Pancreas (tissue), 10 donors: ENCODE measurements around the gene ACYP2. TPM values are rescaled to one million over a fixed set of nuclear protein-coding genes. Genes with fewer than 3 reads are reported as not detected.
A peak's percentile ranks its signal among the peaks of the same experiment; 100 is the strongest.

Source experiments
- ATAC-seq, 4 donors: fragments of 200-7000 bp; cut with Tn5 transposase; one replicate each; pipeline versions ENCODE4 v1.8.0 to v1.9.1; 2020; ENCODE audit warnings: mild to moderate bottlenecking in 4 of 4, moderate library complexity in 4 of 4
- DNase-seq, 6 donors: peaks; one replicate each; pipeline ENCODE4 v3.0.0-alpha.2; 2020
- FAIRE-seq: peaks from 2 replicates; lab custom pipeline; 2012; peaks lifted over from hg19 to GRCh38; lab: Jason Lieb, UNC
- H3K27ac ChIP-seq, 4 donors: fragments of 200-600 bp; sonication (generic); 1 replicate in 3 of 4; 2 replicates in 1 of 4; pipeline versions ENCODE4 v1.5.0 to v1.8.0; 2020
- H3K27me3 ChIP-seq, 4 donors: fragments of 200-600 bp; one replicate each; pipeline ENCODE4 v1.8.0; 2021
- H3K36me3 ChIP-seq, 3 donors: fragments of 200-600 bp; sonication (generic) in 1 of 3; one replicate each; pipeline versions ENCODE4 v1.5.0 to v1.8.0; 2020 to 2021
- H3K4me1 ChIP-seq, 3 donors: fragments of 200-600 bp; one replicate each; pipeline ENCODE4 v1.8.0; 2021
- H3K4me3 ChIP-seq, 4 donors: fragments of 200-600 bp; sonication (generic) in 2 of 4; one replicate each; pipeline versions ENCODE4 v1.5.0 to v1.8.0; 2020 to 2021
- H3K9me3 ChIP-seq, 4 donors: fragments of 200-600 bp; one replicate each; pipeline ENCODE4 v1.8.0; 2021
- WGBS, 2 donors: extraction: QIAGEN DNeasy Blood & Tissue Kit; methylation state at CpG; one replicate each; pipeline ENCODE4 v1.1.7; 2013; 5-methylcytosine and 5-hydroxymethylcytosine counted together
- intact Hi-C, 3 donors: fragments of 100-400 bp; cut with DNase I; formaldehyde crosslinking; loops; one replicate each; pipeline versions ENCODE4 v1.11.1 to v1.14.2; 2022
- polyA plus RNA-seq, 2 donors: library from polyadenylated mRNA; stranded (reverse); fragments of 200-250 nt; gene quantifications; one replicate each; pipeline ENCODE4 v1.2.3, GENCODE V29; 2013
- total RNA-seq, 6 donors: library from RNA; stranded (reverse); fragmentation: NEBNext Ultra II Directional in 4 of 6; extraction: Animal tissue kit (Norgen Biotek cat#: 25700) in 4 of 6; gene quantifications; one replicate each; pipeline versions ENCODE4 v1.2.1 to v1.2.4, GENCODE V29; 2021 to 2023
- TF ChIP-seq, protein P1 (sequence below), 4 donors: fragments of 200-600 bp; sonication (generic) in 3 of 4; IDR thresholded peaks; one replicate each; pipeline versions ENCODE4 v1.5.0 to v1.8.0; 2021; ENCODE audit warnings: antibody characterized with exemption in 4 of 4
- donor health status: healthy with polysubstance abuse.
- donor health status: DM: no; HTN: no; CAD: no; lungs with moderate emphysema.
- donor health status: DM: no; HTN: no; CAD: no.
- donor health status: control.
- donor health status: control.
- donor health status: Bipolar disorder and iron deficiency.
- donor health status: DM: yes; HTN: yes; CAD: no.
- donor health status: DM: no; HTN: no; CAD: no.
- donor health status: DM: no; HTN: no; CAD: no.
- donor health status: DM: yes; HTN: yes; CAD: no.

Gene ACYP2
- total and polyA plus RNA-seq, 8 donors: 8.0 to 18.0 (median 10.4) TPM

DNA sequence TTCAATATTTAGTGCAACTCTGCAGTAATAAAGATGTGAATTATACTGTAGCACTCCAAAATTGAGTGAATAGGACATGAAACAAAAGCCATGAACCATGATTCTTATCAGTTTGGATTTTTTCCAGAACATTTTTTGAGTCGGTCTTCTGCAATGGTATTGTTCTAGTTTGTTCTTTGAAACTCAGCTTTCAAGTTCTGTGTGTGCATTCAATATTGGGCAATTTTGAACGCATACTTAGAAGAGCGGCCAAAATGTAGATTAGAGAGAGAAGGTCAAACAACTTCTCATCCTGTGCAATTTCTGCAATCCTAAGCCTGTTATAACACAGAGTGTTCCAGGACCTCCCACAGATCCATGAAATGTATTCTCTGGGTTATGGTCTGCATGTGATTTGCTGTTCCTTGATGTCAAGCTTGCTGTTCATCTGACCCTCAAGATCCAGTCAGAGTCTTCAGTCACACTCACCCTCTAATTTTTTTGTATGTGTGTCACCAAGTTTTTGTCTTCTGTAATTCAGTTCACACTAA lies 92.3 kb downstream of the ACYP2 start:
- FAIRE-seq (no peak), ATAC-seq (peak in 3 of 4 donors; percentile 15 to 38 (median 17)), DNase-seq (no peak)
- peaks cover 0 to 3% (median 0%) of the 10 kb centered on the region in 3 donors for H3K4me1 ChIP-seq
- no peaks in the 10 kb centered on the region for H3K9me3 ChIP-seq
- WGBS, 2 donors: 25 to 43% methylated on average over 3 of the region's 3 CpGs
- H3K4me3 ChIP-seq: no peak overlapping the region
- H3K36me3 ChIP-seq: no peaks in the 10 kb centered on the region
- intact Hi-C loops: no loop called here
- no peaks in the 10 kb centered on the region for H3K27me3 ChIP-seq
- TF ChIP-seq, protein P1, sequence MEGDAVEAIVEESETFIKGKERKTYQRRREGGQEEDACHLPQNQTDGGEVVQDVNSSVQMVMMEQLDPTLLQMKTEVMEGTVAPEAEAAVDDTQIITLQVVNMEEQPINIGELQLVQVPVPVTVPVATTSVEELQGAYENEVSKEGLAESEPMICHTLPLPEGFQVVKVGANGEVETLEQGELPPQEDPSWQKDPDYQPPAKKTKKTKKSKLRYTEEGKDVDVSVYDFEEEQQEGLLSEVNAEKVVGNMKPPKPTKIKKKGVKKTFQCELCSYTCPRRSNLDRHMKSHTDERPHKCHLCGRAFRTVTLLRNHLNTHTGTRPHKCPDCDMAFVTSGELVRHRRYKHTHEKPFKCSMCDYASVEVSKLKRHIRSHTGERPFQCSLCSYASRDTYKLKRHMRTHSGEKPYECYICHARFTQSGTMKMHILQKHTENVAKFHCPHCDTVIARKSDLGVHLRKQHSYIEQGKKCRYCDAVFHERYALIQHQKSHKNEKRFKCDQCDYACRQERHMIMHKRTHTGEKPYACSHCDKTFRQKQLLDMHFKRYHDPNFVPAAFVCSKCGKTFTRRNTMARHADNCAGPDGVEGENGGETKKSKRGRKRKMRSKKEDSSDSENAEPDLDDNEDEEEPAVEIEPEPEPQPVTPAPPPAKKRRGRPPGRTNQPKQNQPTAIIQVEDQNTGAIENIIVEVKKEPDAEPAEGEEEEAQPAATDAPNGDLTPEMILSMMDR (IDR thresholded peaks at IDR 0.05): no peak
- no peak overlapping the region for H3K27ac ChIP-seq

DNA sequence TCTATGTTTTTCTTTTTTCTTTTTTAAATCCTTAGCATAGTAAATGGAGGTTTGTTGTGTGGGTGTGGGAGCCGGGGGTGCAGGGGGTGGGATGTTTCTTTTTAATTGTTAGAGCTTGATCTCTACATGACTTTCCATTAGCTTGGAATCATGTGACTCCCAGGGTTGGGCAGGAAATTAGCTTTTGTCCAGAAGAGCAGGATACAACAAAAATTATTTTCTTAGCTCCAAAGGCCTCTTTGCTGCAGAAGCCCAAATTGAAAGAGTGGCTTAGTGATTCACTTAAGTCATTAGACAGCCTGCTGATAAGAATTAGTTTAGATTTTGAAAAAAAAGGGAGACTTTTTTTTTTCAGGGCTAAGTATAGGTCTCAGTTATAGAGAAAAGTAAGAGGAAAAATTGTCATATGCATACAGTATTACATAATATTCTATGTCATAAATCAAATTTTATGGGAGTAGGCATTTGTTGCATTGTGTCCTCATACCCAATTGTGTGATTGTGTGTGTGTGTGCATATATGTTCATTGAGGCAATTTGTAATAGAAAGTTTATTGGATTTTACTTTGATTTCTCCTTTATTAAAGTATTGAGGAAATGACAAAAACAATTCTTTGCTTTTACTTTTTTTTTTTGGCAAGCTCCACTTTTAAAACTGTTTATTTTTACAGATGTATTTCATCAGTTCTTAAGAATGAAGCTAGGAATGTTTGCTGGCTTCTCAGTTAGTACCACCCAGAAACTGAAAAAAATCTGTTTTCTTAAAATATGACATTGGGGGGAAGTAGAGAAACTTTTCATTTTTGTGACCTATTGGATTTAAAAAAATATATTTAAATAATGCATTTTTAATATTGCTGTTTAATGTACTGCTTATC lies 93.2 kb downstream of the ACYP2 start:
- H3K27me3 ChIP-seq: no peaks in the 10 kb centered on the region
- no peak overlapping the region for H3K4me3 ChIP-seq
- peaks cover 0 to 3% (median 0%) of the 10 kb centered on the region in 3 donors for H3K4me1 ChIP-seq
- intact Hi-C loops: no loop called here
- peak; percentile 34 for FAIRE-seq
- H3K27ac ChIP-seq: no peak overlapping the region
- 81 to 85% methylated on average over 1 of the region's 1 CpG for WGBS, 2 donors
- no peaks in the 10 kb centered on the region for H3K36me3 ChIP-seq
- TF ChIP-seq, protein P1 (IDR thresholded peaks at IDR 0.05): no peak
- no peaks in the 10 kb centered on the region for H3K9me3 ChIP-seq
- no peak for ATAC-seq
- DNase-seq: no peak

DNA sequence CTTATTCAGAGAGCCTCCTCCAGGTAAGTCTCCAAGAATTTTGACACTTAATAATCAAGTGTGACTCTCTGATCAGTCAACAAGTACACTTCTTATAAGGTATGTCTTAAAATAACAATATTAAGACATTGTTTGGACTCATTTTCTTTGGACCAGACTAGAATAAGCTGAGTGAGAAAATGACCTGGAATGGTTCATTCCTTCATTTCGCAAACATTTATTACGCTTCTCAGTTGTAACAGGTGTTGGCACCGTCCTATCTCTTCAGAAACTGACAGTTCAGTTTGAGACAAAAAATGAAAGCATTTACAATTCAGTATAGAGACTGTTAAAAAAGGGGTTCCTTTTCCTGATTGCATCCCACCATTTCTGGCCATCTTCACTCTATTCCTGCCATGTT lies 94.0 kb downstream of the ACYP2 start:
- H3K27ac ChIP-seq: no peak overlapping the region
- DNase-seq (no peak), FAIRE-seq (no peak), ATAC-seq (no peak)
- 95 to 98% methylated on average over 3 of the region's 3 CpGs for WGBS, 2 donors
- H3K9me3 ChIP-seq: no peaks in the 10 kb centered on the region
- H3K27me3 ChIP-seq: no peaks in the 10 kb centered on the region
- no peak overlapping the region for H3K4me3 ChIP-seq
- no peaks in the 10 kb centered on the region for H3K36me3 ChIP-seq
- TF ChIP-seq, protein P1 (IDR thresholded peaks at IDR 0.05): no peak
- H3K4me1 ChIP-seq: peaks cover 0 to 3% (median 0%) of the 10 kb centered on the region in 3 donors
- intact Hi-C loops: no loop called here

DNA sequence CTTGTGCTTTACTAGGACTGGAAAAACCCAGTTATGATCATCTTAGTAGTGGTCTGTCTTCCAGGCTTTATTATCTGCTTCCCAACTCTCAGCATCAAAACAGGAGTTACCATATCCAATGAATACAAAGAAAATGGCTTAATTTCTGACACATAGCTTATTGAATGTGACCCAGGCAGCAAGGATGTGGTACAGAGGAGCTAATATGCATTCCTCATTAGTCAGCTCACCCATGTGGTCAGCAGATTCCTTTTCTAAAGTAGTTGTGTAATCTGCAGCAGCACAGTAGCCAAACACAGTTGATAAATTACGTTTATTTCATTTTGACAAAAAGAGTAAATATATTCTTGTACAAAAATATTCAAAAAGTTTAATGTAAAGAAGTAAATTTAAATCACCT lies 97.0 kb downstream of the ACYP2 start:
- no peaks in the 10 kb centered on the region for H3K27me3 ChIP-seq
- FAIRE-seq (peak; percentile 34), ATAC-seq (peak in 3 of 4 donors; percentile 58 to 77 (median 70)), DNase-seq (no peak)
- no peaks in the 10 kb centered on the region for H3K9me3 ChIP-seq
- 38 to 50% methylated on average over 1 of the region's 1 CpG for WGBS, 2 donors
- peaks cover 0 to 3% (median 0%) of the 10 kb centered on the region in 3 donors for H3K4me1 ChIP-seq
- intact Hi-C loops: no loop called here
- H3K4me3 ChIP-seq: no peak overlapping the region
- TF ChIP-seq, protein P1 (IDR thresholded peaks at IDR 0.05): no peak
- H3K36me3 ChIP-seq: no peaks in the 10 kb centered on the region
- no peak overlapping the region for H3K27ac ChIP-seq

DNA sequence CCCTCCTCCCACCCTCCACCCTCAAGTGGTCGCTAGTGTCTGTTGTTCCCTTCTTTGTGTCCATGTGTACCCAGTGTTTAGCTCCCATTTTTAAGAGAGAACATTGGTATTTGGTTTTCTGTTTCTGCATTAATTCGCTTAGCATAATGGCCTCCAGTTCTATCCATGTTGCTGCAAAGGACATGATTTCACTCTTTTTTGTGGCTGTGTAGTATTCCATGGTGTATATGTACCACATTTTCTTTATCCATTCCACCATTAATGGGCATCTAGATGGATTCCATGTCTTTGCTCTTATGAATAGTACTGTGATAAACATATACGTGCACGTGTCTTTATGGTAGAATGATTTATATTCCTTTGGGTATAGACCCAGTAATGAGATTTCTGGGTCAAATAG lies 97.7 kb downstream of the ACYP2 start:
- DNase-seq: no peak
- Histone ChIP-seq H3K4me1 (no peaks in the 10 kb centered on the region), H3K36me3 (no peaks in the 10 kb centered on the region), H3K27ac (no peak overlapping the region), H3K4me3 (no peak overlapping the region), H3K9me3 (no peaks in the 10 kb centered on the region), H3K27me3 (no peaks in the 10 kb centered on the region)
- 96 to 97% methylated on average over 4 of the region's 4 CpGs for WGBS, 2 donors
- intact Hi-C loops: no loop called here
- no peak for ATAC-seq
- TF ChIP-seq, protein P1 (IDR thresholded peaks at IDR 0.05): no peak
- FAIRE-seq: no peak
